Prostate gland (tissue), 2 donors: ENCODE measurements around the gene DSCAML1.

Experiments
- POLR2A ChIP-seq: fragments of 450-650 bp; IDR thresholded peaks from one replicate; pipeline ENCODE4 v1.6.1; 2016; ENCODE audit warnings: antibody characterized with exemption, mild to moderate bottlenecking
- POLR2AphosphoS5 ChIP-seq: sonication (generic); formaldehyde crosslinking; IDR thresholded peaks from one replicate; pipeline ENCODE4 v1.6.1; 2017; ENCODE audit warnings: antibody characterized with exemption
- TF ChIP-seq, protein P1 (sequence below), 4 experiments: fragments of 200-600 bp in 2 of 4; fragments of 450-650 bp in 2 of 4; sonication (generic) in 2 of 4; IDR thresholded peaks; 1 replicate in 3 of 4; 2 replicates in 1 of 4; pipeline ENCODE4 v1.5.1; 2016 to 2019; ENCODE audit warnings: antibody characterized with exemption in 4 of 4, mild to moderate bottlenecking in 2 of 4, moderate library complexity in 2 of 4

DNA sequence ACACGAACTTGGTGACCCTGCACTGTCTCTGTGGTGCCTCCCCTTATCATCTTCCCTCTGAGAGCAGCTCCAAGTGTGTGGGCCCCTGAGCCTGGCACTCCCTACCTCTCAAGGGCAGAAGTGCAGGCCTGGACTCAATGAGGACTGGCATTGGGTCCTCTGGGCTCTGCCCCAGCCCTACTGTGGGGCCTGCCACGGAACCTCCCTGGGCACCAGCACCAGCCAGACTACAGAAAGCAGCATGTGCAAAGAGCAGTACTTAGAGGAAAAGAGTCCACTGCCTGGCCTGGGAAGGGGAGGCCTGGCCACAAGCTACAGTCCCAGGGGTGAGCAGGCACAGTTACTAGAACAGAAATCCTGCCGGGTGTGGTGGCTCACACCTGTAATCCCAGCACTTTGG is 222.5 kb downstream of the DSCAML1 start:
- TF ChIP-seq, protein P1, sequence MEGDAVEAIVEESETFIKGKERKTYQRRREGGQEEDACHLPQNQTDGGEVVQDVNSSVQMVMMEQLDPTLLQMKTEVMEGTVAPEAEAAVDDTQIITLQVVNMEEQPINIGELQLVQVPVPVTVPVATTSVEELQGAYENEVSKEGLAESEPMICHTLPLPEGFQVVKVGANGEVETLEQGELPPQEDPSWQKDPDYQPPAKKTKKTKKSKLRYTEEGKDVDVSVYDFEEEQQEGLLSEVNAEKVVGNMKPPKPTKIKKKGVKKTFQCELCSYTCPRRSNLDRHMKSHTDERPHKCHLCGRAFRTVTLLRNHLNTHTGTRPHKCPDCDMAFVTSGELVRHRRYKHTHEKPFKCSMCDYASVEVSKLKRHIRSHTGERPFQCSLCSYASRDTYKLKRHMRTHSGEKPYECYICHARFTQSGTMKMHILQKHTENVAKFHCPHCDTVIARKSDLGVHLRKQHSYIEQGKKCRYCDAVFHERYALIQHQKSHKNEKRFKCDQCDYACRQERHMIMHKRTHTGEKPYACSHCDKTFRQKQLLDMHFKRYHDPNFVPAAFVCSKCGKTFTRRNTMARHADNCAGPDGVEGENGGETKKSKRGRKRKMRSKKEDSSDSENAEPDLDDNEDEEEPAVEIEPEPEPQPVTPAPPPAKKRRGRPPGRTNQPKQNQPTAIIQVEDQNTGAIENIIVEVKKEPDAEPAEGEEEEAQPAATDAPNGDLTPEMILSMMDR (IDR thresholded peaks at IDR 0.05): no peak
- no peak for TF ChIP-seq POLR2A
- no peak for TF ChIP-seq POLR2AphosphoS5
